OCI-LY7 (cell line): Measurements from ENCODE around the gene MAP3K5. TPM values are rescaled to one million over a fixed set of nuclear protein-coding genes. Genes with fewer than 3 reads are reported as not detected.

ENCODE experiments used
- BruUV-seq: library from RNA; stranded (reverse); fragments of 400-500 nt; replicated peaks from 2 replicates; lab custom pipeline; 2021; lab: Mats Ljungman, UMichigan
- CTCF ChIA-PET: fragments of 300-600 bp; sonication (Branson Sonifier 250); formaldehyde crosslinking; loops from one replicate; lab custom pipeline; 2022; ENCODE audit warnings: antibody characterized with exemption; ENCODE audit not compliant: unreplicated experiment; lab: Charles Lee
- POLR2A ChIA-PET: fragments of 300-600 bp; sonication (Branson Sonifier 250); formaldehyde crosslinking; loops from one replicate; lab custom pipeline; 2022; ENCODE audit warnings: antibody characterized with exemption; lab: Charles Lee
- DNase-seq: peaks from one replicate; pipeline ENCODE4 v3.0.0-alpha.2; 2015; ENCODE audit warnings: low spot score
- H2AFZ ChIP-seq: fragments of 200-600 bp; sonication (generic), shearing (Covaris generic); 2 replicates; pipeline ENCODE4 v1.6.1; 2014; ENCODE audit warnings: mild to moderate bottlenecking, antibody characterized with exemption, low read length, moderate library complexity
- H3K27ac ChIP-seq: fragments of 200-600 bp; sonication (generic); 2 replicates; pipeline ENCODE4 v1.5.1; 2014; ENCODE audit warnings: mixed run types, low read depth, mild to moderate bottlenecking, moderate library complexity, low read length, inconsistent platforms; ENCODE audit not compliant: poor library complexity, severe bottlenecking
- H3K36me3 ChIP-seq: fragments of 200-600 bp; sonication (generic); 2 replicates; pipeline ENCODE4 v1.6.1; 2014; ENCODE audit warnings: mild to moderate bottlenecking, antibody characterized with exemption, low read length, moderate library complexity, mixed read lengths; ENCODE audit not compliant: insufficient read depth
- H3K4me1 ChIP-seq: fragments of 200-600 bp; sonication (generic); 2 replicates; pipeline ENCODE4 v1.5.1; 2014; ENCODE audit warnings: mild to moderate bottlenecking, low read length; ENCODE audit not compliant: insufficient read depth, poor library complexity, severe bottlenecking
- H3K4me2 ChIP-seq: fragments of 200-600 bp; sonication (generic); 2 replicates; pipeline ENCODE4 v1.6.1; 2014; ENCODE audit warnings: mild to moderate bottlenecking, low read length
- H3K4me3 ChIP-seq: fragments of 200-600 bp; sonication (generic); 2 replicates; pipeline ENCODE4 v1.5.1; 2014; ENCODE audit warnings: mild to moderate bottlenecking, low read depth, low read length; ENCODE audit not compliant: poor library complexity, severe bottlenecking
- H3K79me2 ChIP-seq: fragments of 200-600 bp; sonication (generic); 2 replicates; pipeline ENCODE4 v1.6.1; 2016; ENCODE audit warnings: low read depth, mild to moderate bottlenecking, low read length, moderate library complexity, mixed read lengths; ENCODE audit not compliant: insufficient read depth
- H3K9me2 ChIP-seq: fragments of 200-600 bp; sonication (generic); 2 replicates; pipeline ENCODE4 v1.6.1; 2016; ENCODE audit warnings: mild to moderate bottlenecking, low read length, mixed read lengths; ENCODE audit not compliant: insufficient read depth
- H3K9me3 ChIP-seq: fragments of 200-600 bp; sonication (generic); 2 replicates; pipeline ENCODE4 v1.6.1; 2014; ENCODE audit warnings: mild to moderate bottlenecking, mixed run types, low read length, mixed read lengths
- H4K20me1 ChIP-seq: fragments of 200-600 bp; sonication (generic); 2 replicates; pipeline ENCODE4 v1.6.1; 2014; ENCODE audit warnings: mild to moderate bottlenecking, antibody characterized with exemption, low read length, moderate library complexity, mixed read lengths; ENCODE audit not compliant: insufficient read depth
- CTCF ChIP-seq: fragments of 200-600 bp; sonication (generic); conservative IDR thresholded peaks from 2 replicates; pipeline ENCODE4 v1.5.1; 2014; ENCODE audit warnings: mild to moderate bottlenecking, antibody characterized with exemption, low read length, moderate library complexity, mixed read lengths
- EZH2phosphoT487 ChIP-seq: fragments of 200-600 bp; sonication (generic); IDR thresholded peaks from 2 replicates; pipeline ENCODE4 v1.6.1; 2018; ENCODE audit warnings: low read depth, borderline replicate concordance, mild to moderate bottlenecking, mixed run types, antibody characterized with exemption, low read length, moderate library complexity, mixed read lengths
- intact Hi-C: fragments of 100-400 bp; cut with micrococcal nuclease; formaldehyde crosslinking; loops from one replicate; pipeline ENCODE4 v1.10.0; 2022; ENCODE audit not compliant: unreplicated experiment
- total RNA-seq, 2 experiments: library from RNA; depleted of rRNA in 1 of 2; stranded (reverse); fragments of >200 nt in 1 of 2; shearing (Covaris generic) in 1 of 2; gene quantifications; 2 replicates each; pipeline ENCODE4 v1.2.3, GENCODE V29; 2014 to 2022

The MAP3K5 gene
- total RNA-seq, 2 experiments from 2014 or later, result 13.8 to 16.6 TPM

GRCh38 chr6:136599329-136600011 lies 192.8 kb downstream of the MAP3K5 start:
- Histone ChIP-seq H3K9me3 (no peaks in the 10 kb centered on the region), H3K4me2 (no peak overlapping the region), H3K36me3 (peaks cover 10% of the 10 kb centered on the region; the same call in 1 of the 2 replicates), H3K27ac (no peak overlapping the region), H2AFZ (no peak overlapping the region), H3K4me3 (no peak overlapping the region), H3K4me1 (no peaks in the 10 kb centered on the region), H3K79me2 (no peaks in the 10 kb centered on the region), H3K9me2 (no peaks in the 10 kb centered on the region), H4K20me1 (no peaks in the 10 kb centered on the region)
- TF ChIP-seq EZH2phosphoT487, result no peak
- TF ChIP-seq CTCF, result no peak
- intact Hi-C loops, result no loop called here
- DNase-seq, result no peak
- ChIA-PET POLR2A (interaction anchor here (0.6 kb wide), 1 partner anchor 32 kb away, joined by 3 read pairs; no protein-coding TSS in a partner anchor), CTCF (no interaction called here)
- no TSS peak for BruUV-seq

GRCh38 chr6:136598048-136598447 lies 194.2 kb downstream of the MAP3K5 start:
- BruUV-seq, result no TSS peak
- H3K79me2 ChIP-seq, result no peaks in the 10 kb centered on the region
- no peak for DNase-seq
- peaks cover 8% of the 10 kb centered on the region for H3K4me1 ChIP-seq
- ChIA-PET CTCF (no interaction called here), POLR2A (no interaction called here)
- no peak overlapping the region for H3K4me3 ChIP-seq
- no peaks in the 10 kb centered on the region for H4K20me1 ChIP-seq
- no peaks in the 10 kb centered on the region for H3K9me3 ChIP-seq
- H3K36me3 ChIP-seq, result peaks cover 8% of the 10 kb centered on the region; the same call in 1 of the 2 replicates
- no peaks in the 10 kb centered on the region for H3K9me2 ChIP-seq
- intact Hi-C loops, result no loop called here
- H3K27ac ChIP-seq, result no peak overlapping the region
- no peak overlapping the region for H3K4me2 ChIP-seq
- no peak overlapping the region for H2AFZ ChIP-seq
- TF ChIP-seq CTCF (no peak), EZH2phosphoT487 (no peak)

GRCh38 chr6:136594671-136595070 lies 197.6 kb downstream of the MAP3K5 start:
- intact Hi-C loops, result no loop called here
- no peak overlapping the region for H2AFZ ChIP-seq
- H3K4me3 ChIP-seq, result no peak overlapping the region
- peaks cover 8% of the 10 kb centered on the region for H3K4me1 ChIP-seq
- DNase-seq, result no peak
- BruUV-seq, result no TSS peak
- H3K4me2 ChIP-seq, result no peak overlapping the region
- H3K9me3 ChIP-seq, result no peaks in the 10 kb centered on the region
- ChIA-PET CTCF (no interaction called here), POLR2A (interaction anchor here (1.5 kb wide), 1 partner anchor 14 kb away, joined by 4 read pairs; no protein-coding TSS in a partner anchor)
- H3K79me2 ChIP-seq, result no peaks in the 10 kb centered on the region
- no peak for TF ChIP-seq EZH2phosphoT487
- TF ChIP-seq CTCF, result no peak
- H3K36me3 ChIP-seq, result peaks cover 33% of the 10 kb centered on the region
- H4K20me1 ChIP-seq, result no peaks in the 10 kb centered on the region
- H3K9me2 ChIP-seq, result no peaks in the 10 kb centered on the region
- no peak overlapping the region for H3K27ac ChIP-seq
